ENCODE measurements around the gene RETREG3.
A peak's percentile ranks its signal among the peaks of the same experiment; 100 is the strongest.
"Not testable (repeated sequence)": the region's sequence is repeated elsewhere in the genome, so short reads cannot be mapped to it uniquely, and the experiment has no call there.

RETREG3 gene

DNA sequence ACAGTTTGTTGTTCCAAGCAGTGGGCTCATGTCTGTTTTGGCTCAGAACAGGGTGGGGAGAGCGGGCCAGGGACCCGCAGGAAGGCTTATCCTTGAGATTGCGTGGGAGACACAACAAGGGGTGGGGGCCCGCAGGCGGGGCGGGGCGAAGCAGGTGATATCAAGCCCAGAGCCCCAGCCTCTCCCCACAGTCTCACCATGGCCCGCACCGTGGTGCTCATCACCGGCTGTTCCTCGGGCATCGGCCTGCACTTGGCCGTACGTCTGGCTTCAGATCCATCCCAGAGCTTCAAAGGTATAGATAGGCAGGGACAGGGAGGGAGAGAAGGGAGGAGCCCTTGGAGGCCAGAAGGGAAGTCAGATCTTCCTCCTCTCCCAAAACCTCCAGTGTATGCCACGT is 56.4 kb downstream of the RETREG3 start, which contains the start of gene HSD17B1:
Gene HSD17B1, plus strand, starts transcription at position 188 of the 400 bp plus-strand sequence. Its CDS starts 11 bp downstream, at position 199.
- not testable (repeated sequence) for DNase-seq (ENCODE audit: low read depth)

DNA sequence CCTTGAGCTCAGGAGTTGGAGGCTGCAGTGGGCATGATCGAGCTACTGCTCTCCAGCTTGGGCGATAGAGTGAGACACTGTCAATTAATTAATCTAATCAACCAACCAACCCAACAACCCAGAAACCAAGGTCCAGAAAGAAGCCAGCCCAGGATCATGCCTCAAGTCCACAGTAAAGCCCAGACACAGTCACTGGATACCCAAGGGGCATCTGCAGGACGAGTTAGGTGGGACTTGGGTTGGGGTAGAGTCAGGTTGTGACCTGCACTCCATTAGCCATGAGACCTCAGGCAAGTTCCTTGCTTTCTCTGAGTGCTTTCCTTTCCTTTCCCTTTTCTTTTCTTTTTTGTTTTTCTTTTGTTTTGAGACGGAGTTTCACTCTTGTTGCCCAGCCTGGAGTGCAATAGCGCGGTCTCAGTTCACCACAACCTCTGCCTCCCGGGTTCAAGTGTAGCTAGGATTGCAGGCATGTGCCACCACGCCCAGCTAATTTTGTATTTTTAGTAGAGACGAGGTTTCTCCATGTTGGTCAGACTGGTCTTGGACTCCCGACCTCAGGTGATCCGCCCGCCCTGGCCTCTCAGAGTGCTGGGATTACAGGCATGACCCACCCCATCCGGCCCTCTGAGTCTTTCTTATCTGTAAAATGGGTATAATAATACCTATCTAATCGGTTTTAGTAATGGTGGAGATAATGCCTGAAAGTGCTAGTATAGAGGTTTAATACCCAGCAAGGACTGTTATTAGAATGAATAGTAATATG is 60.0 kb downstream of the RETREG3 start:
- no peak for DNase-seq (ENCODE audit: low read depth)

DNA sequence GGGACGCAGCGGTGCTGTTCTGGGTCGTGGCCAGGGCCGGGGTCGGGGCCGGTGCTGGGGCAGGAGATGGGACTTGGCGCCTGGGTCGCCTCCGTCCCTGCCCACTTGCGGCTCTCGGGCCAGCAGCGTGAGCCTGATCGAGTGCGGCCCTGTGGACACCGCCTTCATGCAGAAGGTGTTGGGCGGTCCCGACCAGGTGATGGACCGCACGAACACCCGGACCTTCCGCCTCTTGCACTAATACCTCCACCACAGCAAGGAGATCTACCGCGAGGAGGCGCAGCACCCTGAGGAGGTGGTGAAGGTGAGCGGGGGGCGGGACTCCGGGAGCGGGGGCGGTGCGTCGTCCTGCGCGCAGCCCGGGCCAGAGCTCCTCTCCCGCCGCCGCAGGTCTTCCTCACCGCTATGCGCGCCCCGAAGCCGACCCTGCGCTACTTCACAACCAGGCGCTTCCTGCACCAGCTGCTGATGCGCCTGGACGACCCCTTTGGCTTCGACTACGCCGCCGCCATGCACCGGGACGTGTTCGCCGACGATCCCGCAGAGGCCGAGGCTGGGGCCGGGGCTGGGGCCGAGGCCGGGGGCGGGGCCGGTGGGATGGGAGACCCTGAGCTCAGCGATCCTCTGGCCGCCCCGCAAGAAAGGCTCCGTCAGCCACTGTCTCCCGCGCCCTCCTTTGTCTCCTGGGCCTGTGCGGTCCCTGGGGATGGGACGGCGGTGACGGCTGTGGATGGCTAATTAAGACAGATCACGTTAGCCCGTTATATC is 60.9 kb downstream of the RETREG3 start:
- DNase-seq (ENCODE audit: low read depth), result no peak

DNA sequence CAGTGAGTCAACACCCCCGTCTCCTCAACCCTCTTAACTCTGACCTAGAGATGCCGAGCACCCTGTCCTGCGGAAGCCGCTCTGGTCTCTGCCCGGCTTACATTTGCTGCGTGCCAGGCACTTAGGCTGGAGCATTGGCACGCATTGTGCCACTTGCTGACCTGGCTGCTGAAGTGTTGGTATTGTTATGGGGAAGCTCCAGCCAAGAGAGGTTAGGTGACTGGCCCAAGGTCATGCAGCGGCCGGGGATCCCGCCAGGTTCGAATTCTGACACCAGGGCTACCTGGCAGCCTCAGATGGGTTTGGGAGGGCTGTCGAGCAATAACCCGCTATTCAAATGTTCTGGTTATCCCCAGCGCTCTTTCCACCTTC is 61.5 kb downstream of the RETREG3 start:
- no peak for DNase-seq (ENCODE audit: low read depth)

DNA sequence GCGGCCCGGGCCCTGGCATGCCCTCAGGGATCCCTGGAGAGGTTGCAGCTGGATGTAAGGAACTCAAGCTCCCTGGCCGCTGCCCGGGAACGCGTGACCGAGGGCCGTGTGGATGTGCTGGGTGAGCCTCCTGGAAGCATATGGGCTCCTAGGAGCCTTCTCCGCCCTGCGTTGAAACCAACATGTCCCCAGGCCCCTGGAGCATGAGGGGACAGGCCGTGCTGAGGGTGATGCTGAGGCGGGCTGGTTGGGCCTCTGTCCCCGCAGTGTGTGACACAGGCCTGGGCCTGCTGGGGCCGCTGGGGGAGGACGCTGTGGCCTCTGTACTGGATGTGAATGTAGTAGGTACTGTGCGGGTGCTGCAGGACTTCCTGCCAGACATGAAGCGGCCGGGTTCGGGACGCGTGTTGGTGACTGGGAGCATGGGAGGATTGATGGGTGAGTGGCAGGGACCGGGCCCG is 62.1 kb downstream of the RETREG3 start:
- DNase-seq (ENCODE audit: low read depth), result no peak

DNA sequence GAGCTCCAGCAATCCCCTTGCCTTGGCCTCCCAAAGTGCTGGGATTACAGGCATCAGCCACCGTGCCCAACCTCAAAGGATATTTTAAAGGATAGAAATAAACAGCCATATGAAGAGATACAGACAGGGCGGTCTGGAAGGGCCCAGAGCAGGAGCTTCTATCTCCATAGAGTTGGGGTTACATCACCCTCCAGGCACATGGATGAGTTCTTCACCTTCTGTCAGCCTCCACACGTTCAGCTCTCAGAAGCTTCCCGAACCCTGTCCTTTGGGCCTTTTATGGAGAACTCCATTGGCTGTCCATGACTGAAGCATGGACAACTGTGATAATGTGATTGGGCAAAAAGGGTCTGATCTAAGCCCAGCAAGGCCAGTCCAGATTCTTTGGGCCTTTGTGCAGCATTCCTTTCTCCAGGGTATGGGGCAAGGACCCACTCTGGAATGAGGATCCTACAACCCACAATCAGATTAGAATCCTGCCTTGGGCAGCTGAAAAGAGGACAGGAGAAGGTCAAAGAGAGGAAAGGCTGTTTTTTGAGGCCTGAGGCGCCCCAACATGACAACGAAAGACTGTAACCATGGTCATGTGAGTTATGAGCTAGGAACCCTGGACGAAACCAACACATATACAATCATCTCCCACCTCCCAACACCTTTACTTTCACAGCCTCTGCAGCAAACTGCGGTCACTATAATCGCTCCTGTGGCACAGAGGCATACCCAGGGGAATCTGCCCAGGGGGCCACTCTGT is 63.2 kb downstream of the RETREG3 start:
- DNase-seq (ENCODE audit: low read depth), result not testable (repeated sequence)

DNA sequence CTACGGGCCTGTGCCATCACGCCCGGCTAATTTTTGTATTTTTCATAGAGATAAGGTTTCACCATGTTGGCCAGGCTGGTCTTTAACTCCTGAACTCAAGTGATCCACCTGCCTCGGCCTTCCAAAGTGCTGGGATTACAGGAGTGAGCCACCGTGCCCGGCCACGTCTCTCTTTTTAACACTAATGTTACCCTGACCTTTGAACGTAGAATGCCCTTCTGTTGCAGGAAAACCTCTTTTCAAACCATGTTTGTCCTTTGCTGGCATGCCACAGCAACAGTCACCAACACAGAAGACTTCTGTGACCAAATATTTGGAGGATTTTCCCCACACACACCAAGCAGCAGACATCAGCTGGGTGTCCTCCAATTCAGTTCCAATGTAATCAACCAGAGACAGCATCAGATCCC is 64.3 kb downstream of the RETREG3 start:
- DNase-seq (ENCODE audit: low read depth), result no peak

DNA sequence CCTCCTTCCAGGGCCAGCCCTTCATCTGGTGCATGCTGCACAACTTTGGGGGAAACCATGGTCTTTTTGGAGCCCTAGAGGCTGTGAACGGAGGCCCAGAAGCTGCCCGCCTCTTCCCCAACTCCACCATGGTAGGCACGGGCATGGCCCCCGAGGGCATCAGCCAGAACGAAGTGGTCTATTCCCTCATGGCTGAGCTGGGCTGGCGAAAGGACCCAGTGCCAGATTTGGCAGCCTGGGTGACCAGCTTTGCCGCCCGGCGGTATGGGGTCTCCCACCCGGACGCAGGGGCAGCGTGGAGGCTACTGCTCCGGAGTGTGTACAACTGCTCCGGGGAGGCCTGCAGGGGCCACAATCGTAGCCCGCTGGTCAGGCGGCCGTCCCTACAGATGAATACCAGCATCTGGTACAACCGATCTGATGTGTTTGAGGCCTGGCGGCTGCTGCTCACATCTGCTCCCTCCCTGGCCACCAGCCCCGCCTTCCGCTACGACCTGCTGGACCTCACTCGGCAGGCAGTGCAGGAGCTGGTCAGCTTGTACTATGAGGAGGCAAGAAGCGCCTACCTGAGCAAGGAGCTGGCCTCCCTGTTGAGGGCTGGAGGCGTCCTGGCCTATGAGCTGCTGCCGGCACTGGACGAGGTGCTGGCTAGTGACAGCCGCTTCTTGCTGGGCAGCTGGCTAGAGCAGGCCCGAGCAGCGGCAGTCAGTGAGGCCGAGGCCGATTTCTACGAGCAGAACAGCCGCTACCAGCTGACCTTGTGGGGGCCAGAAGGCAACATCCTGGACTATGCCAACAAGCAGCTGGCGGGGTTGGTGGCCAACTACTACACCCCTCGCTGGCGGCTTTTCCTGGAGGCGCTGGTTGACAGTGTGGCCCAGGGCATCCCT is 65.7 kb downstream of the RETREG3 start:
- no peak for DNase-seq (ENCODE audit: low read depth)

DNA sequence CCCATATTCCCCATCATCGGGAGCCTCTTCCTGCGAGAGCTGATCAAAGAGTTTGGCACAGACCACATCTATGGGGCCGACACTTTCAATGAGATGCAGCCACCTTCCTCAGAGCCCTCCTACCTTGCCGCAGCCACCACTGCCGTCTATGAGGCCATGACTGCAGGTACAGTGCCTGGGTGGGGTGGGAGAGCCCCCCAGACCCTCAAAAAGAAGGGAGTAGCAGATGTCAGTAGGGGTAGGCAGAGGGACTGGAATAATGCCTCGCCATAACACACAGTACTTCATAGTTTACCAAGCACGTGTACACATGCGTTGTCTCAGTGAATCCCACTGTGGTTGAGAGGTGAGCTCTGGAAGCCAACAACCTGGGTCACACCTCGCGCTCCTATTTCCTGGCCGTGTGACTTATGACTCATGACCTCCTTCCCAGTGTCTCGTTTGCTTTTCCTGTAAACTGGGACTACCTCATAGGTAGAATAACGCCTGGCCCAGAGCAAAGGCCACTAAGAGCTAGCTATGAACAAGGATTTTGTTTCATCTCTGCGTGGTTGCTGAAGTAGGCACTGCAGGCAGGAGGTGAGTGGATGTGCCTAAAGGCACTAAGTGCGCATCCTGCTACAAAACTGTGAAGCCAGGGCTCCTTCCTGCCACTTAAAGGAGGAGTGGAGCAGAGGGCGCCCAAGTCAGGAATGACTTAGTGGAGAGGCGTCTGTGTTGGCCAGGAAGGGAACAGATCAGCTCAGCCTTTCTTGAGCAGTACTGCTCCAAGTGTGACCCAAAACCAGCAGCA is 67.9 kb downstream of the RETREG3 start:
- DNase-seq (ENCODE audit: low read depth), result no peak

DNA sequence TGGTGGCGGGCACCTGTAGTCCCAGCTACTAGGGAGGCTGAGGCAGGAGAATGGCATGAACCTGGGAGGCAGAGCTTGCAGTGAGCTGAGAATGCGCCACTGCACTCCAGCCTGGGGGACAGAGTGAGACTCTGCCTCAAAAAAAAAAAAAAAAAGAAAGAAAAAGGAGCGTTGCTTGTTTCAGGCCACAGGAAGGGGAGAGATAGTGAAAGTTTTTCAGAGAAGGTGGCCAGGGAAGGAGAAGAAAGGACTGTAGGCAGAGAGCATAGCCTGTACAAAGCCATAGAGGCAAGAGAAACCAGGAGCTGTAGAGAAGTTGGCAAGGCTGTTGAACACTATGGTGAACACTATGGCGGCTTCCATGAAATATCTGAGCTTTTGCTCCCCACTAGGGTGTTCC is 68.6 kb downstream of the RETREG3 start:
- DNase-seq (ENCODE audit: low read depth), result not testable (repeated sequence)

DNA sequence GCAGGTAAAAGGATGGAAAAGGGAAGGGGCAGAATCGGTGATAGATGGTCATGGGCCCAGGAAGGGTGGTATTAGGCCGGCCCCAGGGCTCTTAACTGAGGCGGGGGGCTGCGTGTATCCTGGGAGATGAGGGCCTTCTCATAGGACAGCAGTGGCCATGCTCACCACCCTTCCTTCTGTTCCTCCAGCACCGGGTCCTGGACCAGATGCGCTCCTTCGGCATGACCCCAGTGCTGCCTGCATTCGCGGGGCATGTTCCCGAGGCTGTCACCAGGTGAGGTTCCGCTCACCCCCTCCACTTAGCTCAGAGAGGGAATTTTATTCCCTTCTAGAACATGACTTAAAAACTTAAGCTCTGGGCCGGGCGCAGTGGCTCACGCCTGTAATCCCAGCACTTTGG is 70.7 kb downstream of the RETREG3 start:
- DNase-seq (ENCODE audit: low read depth), result no peak

DNA sequence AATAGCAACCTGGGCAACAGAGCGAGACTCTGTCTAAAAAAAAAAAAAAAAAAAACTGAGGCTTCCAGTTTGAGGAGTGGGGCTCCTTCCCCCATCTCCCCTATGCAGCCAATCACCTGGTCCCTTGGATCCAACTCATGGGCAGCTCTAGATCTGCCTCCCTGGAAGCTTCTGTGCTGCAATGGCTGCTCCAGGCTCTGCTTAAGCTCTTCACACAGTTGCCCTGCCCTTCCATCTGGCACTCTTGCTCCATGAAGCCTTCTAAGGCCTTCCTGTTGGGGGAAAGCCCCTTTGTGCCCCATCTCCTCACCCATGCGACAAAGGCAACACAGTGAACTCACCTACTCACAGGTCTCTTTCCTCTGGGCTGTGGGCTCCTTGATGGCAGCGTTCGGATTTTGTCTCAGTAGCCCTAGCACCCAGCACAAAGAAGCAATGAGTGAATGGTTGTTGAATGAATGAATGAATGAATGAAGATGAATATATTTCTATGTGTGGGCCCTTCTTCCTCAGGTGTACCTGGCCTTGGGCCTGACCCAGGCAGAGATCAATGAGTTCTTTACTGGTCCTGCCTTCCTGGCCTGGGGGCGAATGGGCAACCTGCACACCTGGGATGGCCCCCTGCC is 71.2 kb downstream of the RETREG3 start:
- DNase-seq (ENCODE audit: low read depth), result no peak

DNA sequence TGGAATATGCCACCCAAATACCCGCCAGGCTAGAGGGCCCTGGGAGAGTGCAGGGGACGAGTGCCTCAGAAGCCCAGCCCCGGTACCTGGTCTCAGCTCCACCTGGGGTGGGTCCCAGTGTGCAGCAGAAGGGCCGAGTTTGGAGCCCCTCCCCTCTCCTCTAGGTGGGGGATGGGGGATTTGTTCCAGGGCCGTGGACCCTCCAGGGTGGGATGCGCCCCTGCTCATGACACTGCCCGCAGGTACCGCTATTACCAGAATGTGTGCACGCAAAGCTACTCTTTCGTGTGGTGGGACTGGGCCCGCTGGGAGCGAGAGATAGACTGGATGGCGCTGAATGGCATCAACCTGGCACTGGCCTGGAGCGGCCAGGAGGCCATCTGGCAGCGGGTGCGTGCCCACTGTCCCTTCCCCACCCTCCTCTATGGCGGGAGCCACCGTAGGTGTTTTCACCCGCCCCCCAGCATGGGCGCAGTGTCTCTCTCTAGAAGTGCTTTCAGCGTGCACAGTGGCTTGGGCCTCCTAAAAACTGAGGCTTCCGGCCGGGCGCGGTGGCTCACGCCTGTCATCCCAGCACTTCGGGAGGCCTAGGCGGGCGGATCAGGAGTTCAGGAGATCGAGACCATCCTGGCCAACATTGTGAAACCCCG is 71.9 kb downstream of the RETREG3 start:
- DNase-seq (ENCODE audit: low read depth), result no peak

DNA sequence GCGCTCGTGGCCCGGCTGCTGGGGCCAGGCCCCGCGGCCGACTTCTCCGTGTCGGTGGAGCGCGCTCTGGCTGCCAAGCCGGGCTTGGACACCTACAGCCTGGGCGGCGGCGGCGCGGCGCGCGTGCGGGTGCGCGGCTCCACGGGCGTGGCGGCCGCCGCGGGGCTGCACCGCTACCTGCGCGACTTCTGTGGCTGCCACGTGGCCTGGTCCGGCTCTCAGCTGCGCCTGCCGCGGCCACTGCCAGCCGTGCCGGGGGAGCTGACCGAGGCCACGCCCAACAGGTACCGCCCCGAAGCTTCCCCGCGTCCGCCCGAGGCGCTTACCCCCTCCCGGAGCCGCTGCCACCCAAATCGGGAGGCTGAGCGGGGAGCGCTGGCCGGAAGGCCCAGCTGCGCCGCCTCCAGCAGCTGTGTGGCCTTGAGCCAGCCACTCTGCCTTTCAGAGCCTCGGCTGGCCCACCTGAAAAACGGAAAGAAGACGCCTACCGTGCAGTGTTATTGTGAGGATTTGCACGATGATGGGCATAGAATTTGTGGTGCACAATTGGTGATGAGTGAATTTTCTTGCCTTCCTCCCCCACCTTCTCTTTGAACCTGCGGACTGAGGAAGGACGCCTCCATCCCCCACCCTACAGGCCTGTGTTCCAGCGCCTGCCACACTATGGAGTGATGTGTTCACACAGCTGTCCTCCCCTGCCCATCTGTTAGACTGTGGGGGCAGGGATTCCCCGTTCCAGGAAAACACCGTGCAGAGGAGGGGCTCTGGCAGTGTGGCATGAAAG is 72.6 kb downstream of the RETREG3 start:
- peak; percentile 52 for DNase-seq (ENCODE audit: low read depth)

DNA sequence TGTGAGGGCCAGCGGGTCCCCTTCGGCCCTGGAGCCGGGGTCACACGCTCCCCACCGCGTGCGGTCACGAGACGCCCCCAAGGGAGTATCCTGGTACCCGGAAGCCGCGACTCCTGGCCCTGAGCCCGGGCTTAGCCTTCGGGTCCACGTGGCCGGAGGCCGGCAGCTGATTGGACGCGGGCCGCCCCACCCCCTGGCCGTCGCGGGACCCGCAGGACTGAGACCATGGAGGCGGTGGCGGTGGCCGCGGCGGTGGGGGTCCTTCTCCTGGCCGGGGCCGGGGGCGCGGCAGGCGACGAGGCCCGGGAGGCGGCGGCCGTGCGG is 73.2 kb downstream of the RETREG3 start, which contains the start of gene NAGLU:
Gene NAGLU, plus strand, starts transcription at position 194 of the 324 bp plus-strand sequence. Its CDS starts 32 bp downstream, at position 226.
- peak; percentile 74 for DNase-seq (ENCODE audit: low read depth)

DNA sequence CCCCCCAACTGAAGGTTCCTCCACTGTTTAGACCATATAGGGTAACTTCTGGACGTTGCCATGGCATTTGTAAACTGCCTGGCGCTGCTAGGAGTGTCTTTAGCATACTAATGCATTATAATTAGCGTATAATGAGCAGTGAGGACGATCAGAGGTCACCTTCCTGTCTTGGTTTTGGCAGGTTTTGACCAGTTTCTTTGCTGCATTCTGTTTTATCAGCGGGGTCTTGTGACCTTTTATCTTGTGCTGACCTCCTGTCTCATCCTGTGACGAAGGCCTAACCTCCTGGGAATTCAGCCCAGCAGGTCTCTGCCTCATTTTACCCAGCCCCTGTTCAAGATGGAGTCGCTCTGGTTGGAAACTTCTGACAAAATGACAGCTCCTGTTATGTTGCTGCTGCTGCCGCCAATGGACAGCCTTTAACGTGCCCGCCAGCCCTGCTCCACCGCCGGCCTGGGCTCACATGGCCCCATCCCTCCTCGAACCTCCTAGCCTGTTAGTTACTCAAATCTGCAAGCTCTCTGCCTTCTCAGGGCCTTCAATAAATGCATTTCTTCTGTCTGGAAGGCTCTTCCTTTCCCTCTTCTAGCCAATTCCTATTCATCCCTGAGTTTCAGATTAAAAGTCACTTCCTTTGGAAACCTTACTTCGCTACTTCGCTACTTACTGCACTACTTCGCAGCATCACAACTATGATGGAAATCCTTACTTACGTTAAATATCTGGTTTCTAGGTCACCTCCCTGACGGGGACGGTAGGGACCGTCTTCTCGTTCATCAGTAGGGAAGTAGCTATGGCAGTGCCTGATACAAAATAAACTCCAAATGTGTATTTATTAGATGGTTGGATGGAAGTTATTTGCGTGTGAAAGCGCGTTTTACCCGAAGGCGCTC is 73.8 kb downstream of the RETREG3 start:
- no peak for DNase-seq (ENCODE audit: low read depth)

DNA sequence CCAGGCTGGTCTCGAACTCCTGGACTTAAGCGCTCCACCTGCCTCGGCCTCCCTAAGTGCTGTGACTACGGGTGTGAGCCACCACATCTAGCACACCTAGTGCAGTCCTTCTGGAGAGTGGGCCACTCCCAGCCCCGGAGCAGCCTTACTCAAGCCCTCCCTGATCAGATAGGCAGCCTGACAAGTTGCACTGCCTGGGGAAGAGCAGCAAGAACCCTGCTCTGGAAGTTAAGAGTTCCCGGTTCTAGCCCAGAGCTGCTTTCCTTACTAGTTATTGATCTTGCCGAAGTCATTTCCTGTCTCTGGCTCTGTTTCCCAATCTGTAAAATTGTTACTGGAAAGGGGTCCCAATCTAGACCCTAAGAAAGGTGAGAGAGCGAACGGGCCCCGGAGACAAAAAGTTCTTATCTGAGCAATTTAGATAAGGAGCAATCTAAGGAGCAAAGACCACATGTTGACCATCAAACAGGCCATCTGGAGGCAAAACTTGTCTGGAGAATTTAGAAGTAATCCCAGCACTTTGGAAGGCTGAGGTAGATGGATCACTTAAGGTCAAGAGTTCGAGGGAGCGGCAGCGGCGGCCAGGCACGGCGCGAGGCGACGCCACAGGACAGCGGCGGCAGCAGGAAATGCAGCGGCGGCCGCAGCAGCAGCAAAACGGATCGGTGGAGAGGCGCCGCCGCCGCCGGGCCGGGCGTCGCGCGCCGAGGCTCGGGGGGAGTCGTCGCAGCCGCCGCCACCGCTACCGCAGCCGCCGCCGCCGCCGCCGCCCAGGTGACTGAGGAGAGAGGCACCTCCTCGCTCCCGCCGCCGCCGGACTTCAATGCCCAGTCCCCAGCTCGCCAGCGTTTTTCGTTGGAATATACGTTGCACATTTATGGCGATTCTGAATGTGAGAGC is 77.5 kb downstream of the RETREG3 start:
- no peak for DNase-seq (ENCODE audit: low read depth)
